Kidney epithelial cell (primary cell): ENCODE results near the gene TIGD1. TPM values are rescaled to one million over a fixed set of nuclear protein-coding genes. Genes with fewer than 3 reads are reported as not detected.
A peak's percentile ranks its signal among the peaks of the same experiment; 100 is the strongest.

ENCODE experiments used
- DNase-seq: peaks from one replicate; pipeline ENCODE4 v3.0.0-alpha.2; 2010; ENCODE audit warnings: low read depth
- H3K27me3 ChIP-seq: 2 replicates; pipeline ENCODE4 v1.6.0; 2011; ENCODE audit warnings: low read length; ENCODE audit not compliant: control insufficient read depth, insufficient read depth
- H3K36me3 ChIP-seq: 2 replicates; pipeline ENCODE4 v1.5.1; 2011; ENCODE audit warnings: low read length; ENCODE audit not compliant: control insufficient read depth, insufficient read depth
- H3K4me3 ChIP-seq: 2 replicates; pipeline ENCODE4 v1.5.1; 2011; ENCODE audit warnings: low read depth, mild to moderate bottlenecking, control low read depth, low read length
- total RNA-seq: library from RNA; depleted of rRNA; stranded (reverse); fragments of >200 nt; gene quantifications from 2 replicates; pipeline ENCODE4 v1.2.3, GENCODE V29; 2015
- TF ChIP-seq, protein P1 (sequence below): IDR thresholded peaks from 2 replicates; pipeline ENCODE4 v1.5.1; 2011; ENCODE audit warnings: mild to moderate bottlenecking, moderate library complexity, low read length, control low read depth, inconsistent platforms; ENCODE audit not compliant: insufficient read depth, poor library complexity, severe bottlenecking

TIGD1 gene
- total RNA-seq, 1 donor from 2014 or later = 2.9 TPM

DNA sequence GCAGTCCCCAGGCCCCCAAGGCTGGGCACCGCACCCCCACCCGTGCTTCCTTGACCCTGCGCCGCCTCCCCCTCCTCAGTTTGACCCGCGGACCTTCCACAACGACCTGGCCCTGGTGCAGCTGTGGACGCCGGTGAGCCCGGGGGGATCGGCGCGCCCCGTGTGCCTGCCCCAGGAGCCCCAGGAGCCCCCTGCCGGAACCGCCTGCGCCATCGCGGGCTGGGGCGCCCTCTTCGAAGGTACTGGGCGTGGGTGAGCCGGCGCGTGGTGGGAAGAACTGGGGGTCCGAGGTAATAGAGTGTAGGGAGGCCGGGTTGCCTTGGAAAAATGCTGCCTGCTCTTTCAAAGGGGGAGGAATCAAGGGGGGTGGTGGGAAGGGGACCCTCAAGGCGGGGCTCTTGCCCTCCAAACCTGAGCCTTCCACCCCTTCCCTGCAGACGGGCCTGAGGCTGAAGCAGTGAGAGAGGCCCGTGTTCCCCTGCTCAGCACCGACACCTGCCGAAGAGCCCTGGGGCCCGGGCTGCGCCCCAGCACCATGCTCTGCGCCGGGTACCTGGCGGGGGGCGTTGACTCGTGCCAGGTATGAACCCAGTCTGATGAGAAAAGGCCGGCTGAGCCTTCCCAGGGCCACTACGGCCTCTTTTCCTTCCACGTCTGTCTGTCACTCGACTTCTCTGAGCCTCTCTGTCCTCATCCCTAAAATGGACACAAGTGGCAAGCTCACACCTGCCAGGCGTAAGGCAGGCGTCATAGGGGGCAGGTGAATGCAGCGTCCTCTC, 27.5 kb downstream of the TIGD1 start:
- DNase-seq = no peak
- Histone ChIP-seq H3K27me3 (peaks cover 77% of the 10 kb centered on the region), H3K4me3 (no peak overlapping the region), H3K36me3 (no peaks in the 10 kb centered on the region)
- TF ChIP-seq, protein P1, sequence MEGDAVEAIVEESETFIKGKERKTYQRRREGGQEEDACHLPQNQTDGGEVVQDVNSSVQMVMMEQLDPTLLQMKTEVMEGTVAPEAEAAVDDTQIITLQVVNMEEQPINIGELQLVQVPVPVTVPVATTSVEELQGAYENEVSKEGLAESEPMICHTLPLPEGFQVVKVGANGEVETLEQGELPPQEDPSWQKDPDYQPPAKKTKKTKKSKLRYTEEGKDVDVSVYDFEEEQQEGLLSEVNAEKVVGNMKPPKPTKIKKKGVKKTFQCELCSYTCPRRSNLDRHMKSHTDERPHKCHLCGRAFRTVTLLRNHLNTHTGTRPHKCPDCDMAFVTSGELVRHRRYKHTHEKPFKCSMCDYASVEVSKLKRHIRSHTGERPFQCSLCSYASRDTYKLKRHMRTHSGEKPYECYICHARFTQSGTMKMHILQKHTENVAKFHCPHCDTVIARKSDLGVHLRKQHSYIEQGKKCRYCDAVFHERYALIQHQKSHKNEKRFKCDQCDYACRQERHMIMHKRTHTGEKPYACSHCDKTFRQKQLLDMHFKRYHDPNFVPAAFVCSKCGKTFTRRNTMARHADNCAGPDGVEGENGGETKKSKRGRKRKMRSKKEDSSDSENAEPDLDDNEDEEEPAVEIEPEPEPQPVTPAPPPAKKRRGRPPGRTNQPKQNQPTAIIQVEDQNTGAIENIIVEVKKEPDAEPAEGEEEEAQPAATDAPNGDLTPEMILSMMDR = no peak

DNA sequence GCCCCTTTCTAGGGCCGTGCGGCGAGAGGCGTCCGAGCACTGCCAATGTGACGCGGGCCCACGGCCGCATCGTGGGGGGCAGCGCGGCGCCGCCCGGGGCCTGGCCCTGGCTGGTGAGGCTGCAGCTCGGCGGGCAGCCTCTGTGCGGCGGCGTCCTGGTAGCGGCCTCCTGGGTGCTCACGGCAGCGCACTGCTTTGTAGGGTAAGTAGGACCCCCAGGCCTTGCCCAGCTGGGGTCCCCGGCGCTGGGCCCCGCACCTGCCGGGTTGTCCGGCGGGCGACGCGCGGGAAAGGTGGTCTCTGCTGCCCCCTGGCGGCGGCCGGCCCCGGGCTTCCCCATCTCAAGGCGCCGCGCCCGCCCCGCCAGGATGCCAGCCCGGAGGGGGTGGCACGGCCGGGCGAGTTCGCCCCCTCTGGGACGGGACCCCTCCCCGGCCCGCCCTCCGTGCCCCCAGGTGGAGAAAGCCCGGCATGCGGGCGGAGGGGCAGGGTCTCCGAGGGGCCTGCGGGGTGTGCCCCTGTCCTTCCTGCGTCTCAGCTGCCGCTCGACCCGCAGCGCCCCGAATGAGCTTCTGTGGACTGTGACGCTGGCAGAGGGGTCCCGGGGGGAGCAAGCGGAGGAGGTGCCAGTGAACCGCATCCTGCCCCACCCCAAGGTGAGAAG, 28.3 kb downstream of the TIGD1 start:
- Histone ChIP-seq H3K4me3 (no peak overlapping the region), H3K27me3 (peaks cover 77% of the 10 kb centered on the region), H3K36me3 (no peaks in the 10 kb centered on the region)
- DNase-seq = no peak
- TF ChIP-seq, protein P1 = peak; percentile 24

DNA sequence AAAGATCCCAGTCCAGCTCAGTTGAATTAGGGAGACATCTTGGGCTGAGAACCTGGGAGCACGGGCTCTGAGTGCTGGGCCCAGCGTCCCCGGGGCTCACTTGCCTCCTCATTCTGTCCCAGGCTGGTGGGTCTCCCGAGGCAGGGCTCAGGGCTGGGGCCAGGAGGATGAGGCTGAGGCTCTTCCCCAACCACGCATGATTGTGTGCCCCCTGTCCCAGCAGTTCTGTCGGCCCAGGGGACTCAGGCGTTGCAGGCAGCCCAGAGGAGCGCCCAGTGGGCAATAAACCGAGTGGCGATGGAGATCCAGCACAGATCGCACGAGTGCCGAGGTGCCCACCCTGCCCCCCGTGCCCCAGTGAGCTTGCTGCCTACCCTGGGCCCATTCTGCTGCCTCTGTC, 29.3 kb downstream of the TIGD1 start:
- no peak for DNase-seq
- Histone ChIP-seq H3K36me3 (no peaks in the 10 kb centered on the region), H3K27me3 (peaks cover 73% of the 10 kb centered on the region), H3K4me3 (no peak overlapping the region)
- TF ChIP-seq, protein P1 = no peak

DNA sequence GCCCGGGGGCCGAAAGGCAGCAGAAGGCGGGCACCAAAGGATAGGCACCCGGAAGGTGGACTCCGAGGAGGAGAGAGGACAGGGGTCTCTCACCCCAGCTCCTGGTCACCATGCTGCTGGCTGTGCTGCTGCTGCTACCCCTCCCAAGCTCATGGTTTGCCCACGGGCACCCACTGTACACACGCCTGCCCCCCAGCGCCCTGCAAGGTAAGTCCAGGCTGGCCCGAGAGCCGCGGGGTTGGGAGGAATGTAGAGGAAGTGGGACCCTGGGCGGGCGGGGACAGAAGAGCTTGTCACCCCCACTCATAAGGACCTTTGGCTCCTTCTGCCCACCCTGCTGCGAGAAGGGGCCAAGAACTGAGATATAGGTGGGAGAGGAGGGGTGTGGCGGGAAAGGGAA, 29.9 kb downstream of the TIGD1 start:
- no peak overlapping the region for H3K4me3 ChIP-seq
- H3K27me3 ChIP-seq = peaks cover 71% of the 10 kb centered on the region
- TF ChIP-seq, protein P1 = no peak
- no peak for DNase-seq
- no peaks in the 10 kb centered on the region for H3K36me3 ChIP-seq

DNA sequence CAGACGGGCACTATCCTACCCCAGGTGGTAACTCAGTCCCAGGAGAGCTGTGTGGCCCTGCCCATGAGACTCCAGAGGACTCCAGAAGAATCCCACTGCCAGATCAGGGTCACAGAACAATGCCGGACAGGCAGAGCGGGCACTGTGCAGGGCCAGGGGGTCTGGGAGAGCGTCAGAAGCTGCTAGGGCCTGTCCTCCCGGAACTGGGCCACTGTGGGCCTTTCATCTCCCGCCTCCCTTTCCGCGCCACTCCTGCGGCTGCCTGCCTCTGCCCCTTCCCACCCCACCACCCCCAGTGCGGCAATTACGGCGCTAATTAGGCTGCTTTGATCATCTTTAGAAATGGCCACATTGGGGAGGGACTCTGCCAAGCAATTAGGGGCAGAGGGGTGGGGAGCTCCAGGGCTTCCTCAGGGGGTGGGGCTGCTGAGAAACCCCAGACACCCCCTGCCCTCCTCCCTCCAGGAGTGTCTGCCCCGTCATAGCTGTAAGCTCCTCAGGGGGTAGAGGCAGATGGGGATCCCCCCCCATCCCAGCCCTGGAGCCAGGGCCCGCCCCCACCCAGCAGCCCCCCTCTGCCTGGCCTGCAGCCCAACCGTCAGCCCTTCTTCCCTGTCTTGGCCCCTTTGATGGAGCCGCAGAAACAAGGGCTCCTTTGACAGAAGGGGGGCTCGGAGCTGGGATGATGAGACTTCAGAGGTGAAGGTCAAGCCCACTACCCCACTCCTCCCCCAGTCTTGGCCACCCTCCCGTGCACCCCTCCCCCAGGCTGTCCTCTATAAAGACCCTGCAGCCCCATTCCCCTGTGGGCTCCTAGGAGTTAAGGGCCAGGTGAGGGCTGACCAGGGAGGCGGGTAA, 30.5 kb downstream of the TIGD1 start, which contains the start of gene PRSS56:
PRSS56 (plus strand) TSS at position 808 of the 858 bp plus-strand sequence. CDS start 211 bp downstream, outside the sequence.
- Histone ChIP-seq H3K27me3 (peaks cover 70% of the 10 kb centered on the region), H3K4me3 (no peak within 1 kb of the TSS), H3K36me3 (no peaks in the 10 kb centered on the region)
- no peak for DNase-seq
- TF ChIP-seq, protein P1 = no peak
